ENCODE measurements around the gene ST6GALNAC4. TPM values are rescaled to one million over a fixed set of nuclear protein-coding genes. Genes with fewer than 3 reads are reported as not detected.
"Not testable (repeated sequence)": the region's sequence is repeated elsewhere in the genome, so short reads cannot be mapped to it uniquely, and the experiment has no call there.

ST6GALNAC4 gene
- total RNA-seq, 2 donors from 2014 or later, result 17.5 to 44.5 TPM

DNA sequence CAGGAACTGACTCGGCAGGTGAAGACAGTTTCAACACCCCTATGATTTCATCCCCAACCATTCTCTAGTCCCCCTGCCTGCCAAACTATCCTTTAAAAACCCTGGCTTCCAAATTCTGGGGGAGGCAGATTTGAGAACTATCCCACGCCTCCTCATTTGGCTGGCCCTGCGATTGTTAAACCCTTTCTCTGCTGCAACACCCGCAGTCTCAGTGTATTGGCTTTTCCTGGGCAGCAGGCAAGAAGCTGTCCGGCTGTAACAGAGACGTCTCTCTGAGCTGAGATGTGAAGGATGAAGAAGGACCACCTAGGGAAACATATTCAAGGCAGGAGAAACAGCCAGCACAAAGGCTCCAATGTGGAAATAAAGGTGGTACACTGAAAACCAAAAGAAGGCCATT lies 24.0 kb downstream of the ST6GALNAC4 start:
- ATAC-seq, result no peak
- no peaks in the 10 kb centered on the region for H3K9me3 Mint-ChIP-seq
- H3K4me3 Mint-ChIP-seq, result no peak overlapping the region
- no peaks in the 10 kb centered on the region for H3K27me3 Mint-ChIP-seq
- peak overlapping the region in 1 of 2 donors; percentile 32 for H3K27ac Mint-ChIP-seq
- peak; percentile 46 for DNase-seq (ENCODE audit: low spot score)
- peaks cover 32% of the 10 kb centered on the region for H3K36me3 Mint-ChIP-seq
- H3K4me1 Mint-ChIP-seq (ENCODE audit: low read depth in 2 of 2), result peaks cover 8 to 27% of the 10 kb centered on the region in 2 donors

DNA sequence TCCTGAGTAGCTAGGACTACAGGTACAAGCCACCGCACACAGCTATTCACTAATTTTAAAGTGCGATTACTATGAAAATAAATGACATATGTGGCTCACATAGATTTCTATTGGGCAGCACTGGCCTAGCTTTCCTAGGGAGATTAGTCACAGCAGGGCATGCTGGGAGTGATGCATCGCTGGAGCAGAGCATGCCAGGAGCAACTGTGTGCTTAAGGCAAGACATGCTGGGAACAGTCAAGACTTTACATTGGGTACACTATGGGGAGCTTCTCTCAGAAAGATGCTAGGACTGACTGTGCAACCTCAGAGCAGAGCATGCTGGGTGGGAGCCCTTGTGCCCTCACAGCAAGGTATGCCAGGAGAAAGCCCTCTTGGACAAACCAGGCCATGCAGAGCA lies 26.8 kb downstream of the ST6GALNAC4 start:
- no peak overlapping the region for H3K4me3 Mint-ChIP-seq
- no peaks in the 10 kb centered on the region for H3K9me3 Mint-ChIP-seq
- DNase-seq (ENCODE audit: low spot score), result peak; percentile 5
- peaks cover 7 to 24% of the 10 kb centered on the region in 2 donors for H3K4me1 Mint-ChIP-seq (ENCODE audit: low read depth in 2 of 2)
- H3K27ac Mint-ChIP-seq, result no peak overlapping the region
- peaks cover 25% of the 10 kb centered on the region for H3K36me3 Mint-ChIP-seq
- ATAC-seq, result no peak
- H3K27me3 Mint-ChIP-seq, result no peaks in the 10 kb centered on the region

DNA sequence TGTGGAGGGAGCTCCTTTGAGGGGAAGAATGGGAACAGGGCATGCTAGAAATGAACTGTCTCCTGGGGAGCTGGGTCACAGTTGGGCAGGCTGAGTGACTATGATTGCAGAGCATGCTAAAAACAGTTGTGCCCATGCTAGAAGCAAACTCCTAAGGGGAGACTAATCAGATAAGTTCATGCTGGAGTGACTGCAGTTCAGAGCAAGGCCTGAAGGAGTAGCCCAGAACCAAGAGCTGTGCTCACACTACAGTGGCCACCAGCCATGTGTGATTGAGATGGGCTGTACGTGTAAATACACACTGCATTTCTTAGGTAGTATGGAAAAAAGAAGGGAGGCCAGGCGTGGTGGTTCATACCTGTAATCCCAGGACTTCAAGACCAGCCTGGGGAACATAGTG lies 29.0 kb downstream of the ST6GALNAC4 start:
- Mint-ChIP-seq H3K9me3 (no peaks in the 10 kb centered on the region), H3K36me3 (peaks cover 6% of the 10 kb centered on the region), H3K4me1 (ENCODE audit: low read depth in 2 of 2) (peaks cover 13 to 22% of the 10 kb centered on the region in 2 donors), H3K4me3 (no peak overlapping the region), H3K27ac (no peak overlapping the region), H3K27me3 (no peaks in the 10 kb centered on the region)
- no peak for ATAC-seq
- peak; percentile 13 for DNase-seq (ENCODE audit: low spot score)

DNA sequence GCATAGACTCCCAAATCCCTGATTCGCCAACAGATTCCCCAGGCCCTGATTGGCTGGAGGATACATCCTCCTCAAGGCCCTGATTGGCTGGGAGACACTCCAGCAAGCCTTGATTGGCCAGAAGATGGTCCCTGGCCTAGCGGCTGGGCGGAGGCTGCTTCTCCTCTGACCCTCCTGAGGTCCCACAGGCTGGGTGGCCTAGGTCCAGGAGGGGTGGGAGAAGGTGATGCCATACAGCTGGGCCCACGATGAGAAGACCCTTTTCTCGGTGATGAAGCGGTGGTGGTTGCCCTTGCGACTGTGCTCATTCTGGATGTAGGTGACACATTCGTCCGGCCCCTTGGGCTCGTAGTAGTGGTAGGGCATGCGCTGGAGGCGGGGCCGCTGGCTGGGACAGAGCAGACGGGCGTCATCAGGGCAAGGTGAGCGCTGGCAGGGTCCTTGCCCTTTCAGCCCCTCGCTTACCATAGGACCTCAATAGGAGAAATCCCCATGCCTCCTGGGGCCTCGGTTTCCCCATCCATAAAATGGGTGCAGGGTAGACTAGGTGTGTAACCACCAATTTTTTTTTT lies 30.4 kb downstream of the ST6GALNAC4 start:
- Mint-ChIP-seq H3K27ac (no peak overlapping the region), H3K27me3 (no peaks in the 10 kb centered on the region), H3K4me3 (no peak overlapping the region), H3K9me3 (no peaks in the 10 kb centered on the region), H3K36me3 (no peaks in the 10 kb centered on the region), H3K4me1 (ENCODE audit: low read depth in 2 of 2) (peaks cover 13 to 20% of the 10 kb centered on the region in 2 donors)
- DNase-seq (ENCODE audit: low spot score), result peak; percentile 35
- no peak for ATAC-seq

DNA sequence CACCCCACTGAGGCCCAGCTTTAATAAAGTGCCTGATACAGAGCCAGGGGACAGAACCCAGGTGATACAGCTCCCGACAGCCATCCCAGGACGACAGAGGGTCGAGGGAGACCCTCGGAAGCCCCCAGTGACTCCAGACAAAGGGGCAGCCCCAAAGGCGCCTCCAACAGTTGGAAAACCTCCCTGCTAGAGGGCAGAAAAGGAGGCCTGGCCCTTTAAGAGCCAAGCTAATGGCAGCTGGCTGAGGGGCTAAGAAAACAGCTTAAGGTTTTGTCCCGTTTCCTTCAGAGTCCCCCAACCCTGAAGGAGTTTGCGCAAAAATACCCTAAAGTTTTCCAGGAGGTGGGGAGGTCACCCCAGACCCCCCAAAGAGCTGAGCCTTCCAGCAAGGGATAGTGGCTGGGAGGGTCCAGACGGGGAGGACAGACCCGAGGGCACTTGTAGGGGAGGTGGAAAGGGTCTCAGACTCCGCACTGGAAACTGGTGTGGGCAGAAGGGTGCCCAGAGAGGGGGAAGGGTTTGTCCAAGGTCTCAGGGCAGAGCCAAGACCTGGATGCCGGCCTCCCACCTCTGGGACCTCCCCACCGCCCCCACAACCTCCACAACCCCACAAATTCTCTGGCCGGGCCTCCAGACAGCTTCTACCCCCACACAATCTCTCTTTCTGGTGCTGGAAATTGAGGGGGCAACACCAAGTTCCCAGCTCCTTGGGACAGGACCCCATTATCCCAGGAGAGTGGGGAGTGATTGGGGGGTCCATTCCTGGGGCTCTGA lies 31.1 kb downstream of the ST6GALNAC4 start:
- no peaks in the 10 kb centered on the region for H3K9me3 Mint-ChIP-seq
- H3K36me3 Mint-ChIP-seq, result no peaks in the 10 kb centered on the region
- no peak overlapping the region for H3K4me3 Mint-ChIP-seq
- peaks cover 13 to 18% of the 10 kb centered on the region in 2 donors for H3K4me1 Mint-ChIP-seq (ENCODE audit: low read depth in 2 of 2)
- DNase-seq (ENCODE audit: low spot score), result peak; percentile 52
- no peak overlapping the region for H3K27ac Mint-ChIP-seq
- no peaks in the 10 kb centered on the region for H3K27me3 Mint-ChIP-seq
- no peak for ATAC-seq

DNA sequence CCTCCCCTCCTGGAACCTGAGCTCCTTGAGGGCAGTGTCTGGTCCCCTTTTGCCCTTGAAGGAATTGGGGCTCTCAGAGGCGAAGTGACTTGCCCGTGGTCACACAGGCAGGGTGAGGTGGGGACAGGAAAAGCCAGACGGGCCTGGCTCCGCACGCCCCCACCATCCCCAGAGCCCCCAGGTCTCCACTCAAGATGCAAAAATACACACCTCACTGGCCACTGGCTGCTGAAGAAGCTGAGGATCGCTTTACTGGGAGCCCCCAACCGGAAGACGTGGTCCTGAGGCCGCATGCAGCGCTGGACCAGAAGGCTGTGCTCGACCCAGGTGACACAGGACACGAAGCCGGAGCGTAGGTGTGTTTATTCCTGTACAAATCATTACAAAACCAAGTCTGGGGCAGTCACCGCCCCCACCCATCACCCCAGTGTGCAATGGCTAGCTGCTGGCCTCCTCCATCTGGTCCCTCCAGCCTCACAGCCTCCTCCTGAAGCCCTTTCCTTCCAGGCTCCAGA lies 31.8 kb downstream of the ST6GALNAC4 start:
- H3K9me3 Mint-ChIP-seq, result no peaks in the 10 kb centered on the region

DNA sequence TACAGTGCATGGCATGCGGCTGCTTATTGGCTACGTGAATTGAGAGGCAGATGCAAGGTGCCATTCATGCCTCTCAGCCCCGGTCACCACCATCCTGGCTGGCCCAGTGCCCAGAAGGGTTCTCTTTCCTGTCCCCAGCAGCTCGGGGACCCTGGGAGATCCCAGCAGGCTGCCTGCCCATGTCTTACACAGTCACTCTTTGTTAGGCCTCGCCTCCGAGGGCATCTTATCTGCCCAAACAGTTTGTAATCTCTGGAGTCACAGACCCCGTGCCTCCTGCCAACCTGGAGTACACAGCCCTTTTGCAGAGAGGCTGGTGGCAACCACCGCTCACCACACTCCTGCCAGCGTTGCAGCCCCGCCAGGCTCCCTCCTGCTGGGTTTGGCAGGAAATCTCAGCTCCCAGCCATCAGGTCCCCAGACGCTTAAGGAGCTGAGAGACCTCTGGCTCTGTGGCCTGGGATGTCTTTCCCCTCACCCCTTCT lies 32.4 kb downstream of the ST6GALNAC4 start:
- no peak for ATAC-seq
- Mint-ChIP-seq H3K4me3 (no peak overlapping the region), H3K36me3 (no peaks in the 10 kb centered on the region), H3K27ac (peak overlapping the region; percentile 28 to 78), H3K4me1 (ENCODE audit: low read depth in 2 of 2) (peaks cover 13 to 18% of the 10 kb centered on the region in 2 donors), H3K27me3 (no peaks in the 10 kb centered on the region), H3K9me3 (no peaks in the 10 kb centered on the region)
- peak; percentile 49 for DNase-seq (ENCODE audit: low spot score)

More for the DNA sequence above, 31.8 kb downstream of the ST6GALNAC4 start:
- Mint-ChIP-seq H3K4me1 (ENCODE audit: low read depth in 2 of 2) (peaks cover 13 to 18% of the 10 kb centered on the region in 2 donors), H3K36me3 (no peaks in the 10 kb centered on the region), H3K27me3 (no peaks in the 10 kb centered on the region), H3K4me3 (no peak overlapping the region), H3K27ac (peak overlapping the region; percentile 28 to 78)
- DNase-seq (ENCODE audit: low spot score) (peak; percentile 54), ATAC-seq (no peak)

DNA sequence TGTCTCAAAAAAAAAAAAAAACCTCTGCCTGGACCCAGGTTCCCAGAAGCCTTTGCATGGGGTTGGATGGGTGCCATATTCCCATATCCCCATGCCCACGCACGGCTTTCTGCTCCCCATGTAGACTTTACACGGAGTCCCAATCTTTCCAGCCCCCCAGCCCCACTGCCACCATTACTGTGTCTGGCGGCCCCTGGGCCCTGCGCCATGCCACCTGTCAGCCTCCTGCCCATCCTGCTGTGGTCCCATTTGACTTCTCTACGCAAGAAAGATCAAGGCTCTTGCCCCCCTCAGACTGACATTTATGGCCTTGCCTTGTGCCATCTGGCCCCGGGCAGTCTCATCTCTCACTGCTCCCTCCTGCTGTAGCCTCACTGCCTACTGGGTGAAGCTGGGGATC lies 32.9 kb downstream of the ST6GALNAC4 start:
- no peaks in the 10 kb centered on the region for H3K9me3 Mint-ChIP-seq
- DNase-seq (ENCODE audit: low spot score) (no peak), ATAC-seq (no peak)
- no peak overlapping the region for H3K4me3 Mint-ChIP-seq
- H3K36me3 Mint-ChIP-seq, result no peaks in the 10 kb centered on the region
- peaks cover 13 to 18% of the 10 kb centered on the region in 2 donors for H3K4me1 Mint-ChIP-seq (ENCODE audit: low read depth in 2 of 2)
- H3K27ac Mint-ChIP-seq, result peak overlapping the region in 1 of 2 donors; percentile 78
- H3K27me3 Mint-ChIP-seq, result no peaks in the 10 kb centered on the region

DNA sequence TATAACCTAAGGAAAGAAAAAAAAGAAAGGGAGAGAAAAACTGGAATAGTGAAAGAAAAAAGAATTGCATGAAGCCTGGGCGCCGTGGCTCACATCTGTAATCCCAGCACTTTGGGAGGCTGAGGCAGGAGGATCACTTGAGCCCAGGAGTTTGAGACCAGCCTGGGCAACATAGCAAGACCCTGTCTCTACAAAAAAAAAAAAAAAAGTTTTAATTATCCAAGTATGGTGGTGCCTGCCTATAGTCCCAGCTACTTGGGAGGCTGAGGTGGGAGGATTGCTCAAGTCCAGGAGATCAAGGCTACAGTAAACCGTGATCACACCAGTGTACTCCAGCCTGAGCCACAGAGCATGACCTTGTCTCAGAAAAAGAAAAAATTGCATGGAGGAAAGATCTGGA lies 35.1 kb downstream of the ST6GALNAC4 start:
- not testable (repeated sequence) for ATAC-seq; H3K27ac Mint-ChIP-seq; H3K36me3 Mint-ChIP-seq; H3K9me3 Mint-ChIP-seq; H3K4me3 Mint-ChIP-seq; DNase-seq (ENCODE audit: low spot score); H3K27me3 Mint-ChIP-seq
- H3K4me1 Mint-ChIP-seq (ENCODE audit: low read depth in 2 of 2), result peaks cover 21% of the 10 kb centered on the region in 2 donors

DNA sequence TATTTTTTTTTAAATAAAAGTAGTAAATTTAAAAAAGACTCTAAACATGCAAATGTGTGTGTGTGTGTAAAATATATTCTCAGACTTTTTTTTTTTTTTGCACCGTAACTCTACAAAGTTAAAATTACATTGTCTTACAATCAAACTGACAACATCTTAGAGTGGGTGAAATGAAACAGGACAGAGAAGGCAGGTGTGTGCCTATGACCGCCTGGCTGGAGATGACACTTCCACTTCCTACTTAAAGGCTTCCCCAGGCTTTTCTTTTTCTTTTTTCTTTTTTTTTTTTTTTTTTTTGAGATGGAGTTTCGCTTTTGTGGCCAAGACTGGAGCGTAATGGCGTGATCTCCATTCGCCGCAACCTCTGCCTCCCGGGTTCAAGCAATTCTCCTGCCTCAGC lies 36.7 kb downstream of the ST6GALNAC4 start:
- Mint-ChIP-seq H3K27me3 (no peaks in the 10 kb centered on the region), H3K27ac (no peak overlapping the region), H3K4me3 (no peak overlapping the region), H3K36me3 (no peaks in the 10 kb centered on the region), H3K9me3 (no peaks in the 10 kb centered on the region), H3K4me1 (ENCODE audit: low read depth in 2 of 2) (peaks cover 17 to 18% of the 10 kb centered on the region in 2 donors)
- DNase-seq (ENCODE audit: low spot score), result no peak
- ATAC-seq, result no peak

DNA sequence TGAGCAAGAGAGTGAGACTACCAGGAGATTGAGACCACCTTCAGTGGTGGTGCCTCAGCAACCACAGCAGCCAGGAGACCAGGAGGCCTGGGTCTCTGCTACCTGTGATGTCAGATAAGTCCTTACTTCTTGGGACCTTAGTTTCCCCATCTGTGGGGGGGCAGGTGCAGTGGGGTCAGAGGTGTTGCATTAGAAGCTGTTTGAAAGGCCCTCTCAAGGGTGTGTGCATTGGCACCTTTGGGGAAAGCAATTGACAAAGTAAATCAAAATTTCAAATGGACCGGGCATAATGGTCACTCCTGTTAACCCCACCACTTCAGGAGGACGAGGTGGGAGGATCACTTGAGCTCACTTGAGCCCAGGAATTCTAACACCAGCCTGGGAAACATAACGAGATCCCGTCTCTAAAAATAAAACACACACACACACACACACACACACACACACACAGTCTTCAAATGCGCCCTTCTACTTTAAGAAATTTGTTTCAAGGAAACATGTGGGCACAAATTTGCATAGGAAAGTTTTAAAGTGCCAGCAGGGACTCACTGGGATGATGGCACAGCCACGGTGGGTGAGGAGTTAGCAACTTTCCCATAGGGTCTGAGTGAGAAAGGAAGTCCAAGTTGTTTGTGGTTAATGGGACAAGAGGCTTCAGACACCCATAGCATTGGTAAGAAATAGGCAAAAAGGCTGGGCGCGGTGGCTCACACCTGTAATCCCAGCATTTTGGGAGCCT lies 38.0 kb downstream of the ST6GALNAC4 start:
- no peaks in the 10 kb centered on the region for H3K27me3 Mint-ChIP-seq
- H3K36me3 Mint-ChIP-seq, result no peaks in the 10 kb centered on the region
- no peak overlapping the region for H3K27ac Mint-ChIP-seq
- H3K4me3 Mint-ChIP-seq, result no peak overlapping the region
- H3K4me1 Mint-ChIP-seq (ENCODE audit: low read depth in 2 of 2), result peaks cover 6 to 8% of the 10 kb centered on the region in 2 donors
- no peaks in the 10 kb centered on the region for H3K9me3 Mint-ChIP-seq
- ATAC-seq (no peak), DNase-seq (ENCODE audit: low spot score) (peak; percentile 31)

DNA sequence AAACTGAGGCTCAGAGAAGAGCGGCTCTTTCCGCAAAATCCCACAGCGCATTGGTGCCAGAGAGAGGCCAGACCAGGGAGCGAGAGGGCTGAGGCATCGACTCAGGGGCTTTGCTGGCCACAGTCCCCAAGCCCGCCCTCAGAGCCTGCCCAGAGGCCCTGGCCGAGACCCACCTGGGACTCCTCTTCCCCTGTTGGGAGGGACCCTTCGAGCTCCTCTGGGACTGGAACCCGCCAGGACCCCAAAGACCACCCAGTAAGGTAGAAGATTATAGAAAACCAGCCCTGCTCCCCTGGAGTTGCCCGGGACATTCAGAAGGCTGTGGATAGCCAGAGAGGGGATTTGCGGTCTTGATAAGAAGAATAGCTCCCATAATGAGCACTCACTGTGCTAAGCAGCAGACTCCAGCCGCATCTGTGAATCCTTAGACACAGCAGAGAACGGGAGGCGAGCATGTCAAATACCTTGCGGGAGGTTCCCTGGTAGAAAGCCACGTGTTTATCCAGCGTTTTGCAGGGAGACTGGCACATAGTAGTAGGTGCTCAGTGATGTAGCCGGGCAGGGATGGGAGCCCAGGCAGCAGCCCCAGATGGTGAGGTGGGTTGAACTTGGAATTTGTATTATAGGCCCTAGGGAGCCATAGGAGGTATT lies 38.7 kb downstream of the ST6GALNAC4 start:
- Mint-ChIP-seq H3K27ac (no peak overlapping the region), H3K9me3 (no peaks in the 10 kb centered on the region), H3K36me3 (no peaks in the 10 kb centered on the region), H3K27me3 (no peaks in the 10 kb centered on the region), H3K4me3 (peak overlapping the region; percentile 60), H3K4me1 (ENCODE audit: low read depth in 2 of 2) (peaks cover 6 to 8% of the 10 kb centered on the region in 2 donors)
- DNase-seq (ENCODE audit: low spot score) (peak; percentile 57), ATAC-seq (no peak)

DNA sequence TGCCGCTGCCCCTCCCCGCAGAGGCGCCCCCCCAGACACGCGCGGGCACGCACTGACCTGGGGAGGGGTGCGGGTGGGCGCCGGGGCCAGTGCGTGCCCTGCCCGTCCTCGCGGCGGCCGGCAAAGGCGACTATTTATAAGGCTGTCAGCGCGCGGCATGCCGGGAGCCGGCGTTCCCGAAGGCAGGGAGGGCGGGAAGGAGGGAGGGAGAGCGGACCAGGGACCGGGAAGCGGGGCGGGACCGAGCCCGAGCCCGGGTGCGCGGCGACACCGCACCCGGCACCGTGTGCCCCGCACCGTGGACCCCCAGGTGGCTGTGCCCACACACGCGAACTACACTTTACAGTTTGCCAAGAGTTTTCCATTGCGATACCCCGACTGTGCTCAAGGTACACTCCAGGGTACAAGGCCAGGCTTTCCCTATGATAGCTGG lies 39.3 kb downstream of the ST6GALNAC4 start, which contains the start of gene AK1:
AK1 (minus strand) TSS at position 110 of the 433 bp plus-strand sequence. CDS start 3,058 bp downstream, outside the sequence.
- H3K36me3 Mint-ChIP-seq, result no peaks in the 10 kb centered on the region
- peaks cover 6 to 8% of the 10 kb centered on the region in 2 donors for H3K4me1 Mint-ChIP-seq (ENCODE audit: low read depth in 2 of 2)
- no peaks in the 10 kb centered on the region for H3K9me3 Mint-ChIP-seq
- ATAC-seq (no peak), DNase-seq (ENCODE audit: low spot score) (peak; percentile 58)
- H3K4me3 Mint-ChIP-seq, result peak within 1 kb of the TSS; percentile 60
- H3K27me3 Mint-ChIP-seq, result no peaks in the 10 kb centered on the region
- no peak within 1 kb of the TSS for H3K27ac Mint-ChIP-seq

Data from natural killer cell treated with Interleukin-12 subunit alpha and Interleukin-12 subunit beta and Interleukin-15 and Interleukin-18, amount 100 ng/mL, for 72 hours (primary cell).